Stimulated activated CD8-positive, alpha-beta memory T cell treated with anti-CD3 and anti-CD28 coated beads, Interleukin-7, amount 100 ng/mL, for 4 hours (primary cell): ENCODE data around the gene PAIP2.
"Not testable (repeated sequence)": the region's sequence is repeated elsewhere in the genome, so short reads cannot be mapped to it uniquely, and the experiment has no call there.

Experiments
- DNase-seq, 2 donors: peaks; one replicate each; pipeline ENCODE4 v3.0.0-alpha.2; 2020; ENCODE audit warnings: low read depth in 2 of 2

Gene PAIP2

DNA sequence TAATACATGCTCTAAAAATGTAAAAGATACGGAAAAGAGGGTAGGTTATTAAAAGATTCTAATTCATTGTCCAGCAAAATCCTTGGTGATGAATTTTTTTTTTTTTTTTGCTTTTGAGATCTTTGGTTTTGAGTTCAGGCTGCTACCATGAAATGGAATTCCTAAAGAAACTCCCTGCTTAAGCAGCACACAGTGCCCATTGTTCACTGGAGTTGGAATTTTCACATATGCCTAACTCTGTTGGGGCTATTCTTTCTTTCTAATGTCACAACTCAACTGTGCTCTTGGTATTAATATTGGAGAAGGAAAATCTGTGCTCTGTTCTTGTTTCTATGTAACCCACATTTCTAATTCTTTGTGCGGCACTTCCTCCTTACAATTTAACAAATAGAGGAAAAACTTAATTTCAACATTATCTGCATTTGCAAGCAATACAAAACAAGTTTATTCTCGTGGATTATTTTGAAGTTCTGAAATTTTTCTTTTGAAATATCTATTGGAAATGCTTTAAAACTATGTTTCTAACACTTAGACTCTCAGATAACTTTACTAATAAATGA, 26.5 kb upstream of the PAIP2 start:
- no peak for DNase-seq

DNA sequence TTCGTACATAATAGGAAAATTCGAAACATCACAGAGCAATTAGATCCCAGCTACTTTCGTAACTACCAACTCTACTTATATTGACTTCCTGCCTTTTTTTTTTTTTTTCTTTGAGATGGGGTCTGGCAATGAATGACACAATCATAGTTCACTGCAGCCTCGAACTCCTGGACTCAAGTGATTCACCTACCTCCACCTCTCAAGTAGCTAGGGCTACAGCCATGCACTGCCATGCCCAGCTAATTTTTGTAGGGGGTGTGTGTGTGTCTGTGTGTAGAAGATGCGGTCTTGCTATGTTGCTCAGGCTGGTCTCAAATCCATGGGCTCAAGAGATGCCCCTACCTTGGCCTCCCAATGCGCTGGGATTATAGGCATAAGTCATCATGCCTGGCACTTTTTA, 5.8 kb upstream of the PAIP2 start:
- no peak for DNase-seq

DNA sequence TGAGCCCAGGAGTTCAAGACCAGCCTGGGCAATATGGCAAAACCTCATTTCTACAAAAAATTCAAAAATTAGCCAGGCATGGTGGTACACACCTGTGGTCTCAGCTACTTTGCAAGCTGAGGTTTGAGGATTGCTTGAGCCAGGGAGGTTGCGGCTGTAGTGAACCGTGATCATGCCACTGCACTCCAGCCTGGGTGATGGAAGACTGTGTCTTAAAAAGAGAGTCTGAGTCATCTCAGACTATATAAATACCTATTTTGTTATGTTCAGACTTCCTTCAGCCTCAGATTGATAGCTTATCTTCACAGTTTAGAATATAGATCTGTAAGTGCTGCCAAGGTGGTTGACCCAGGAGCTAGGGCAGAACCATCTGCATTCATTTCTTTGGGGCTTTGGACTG, 1.6 kb upstream of the PAIP2 start:
- no peak for DNase-seq

DNA sequence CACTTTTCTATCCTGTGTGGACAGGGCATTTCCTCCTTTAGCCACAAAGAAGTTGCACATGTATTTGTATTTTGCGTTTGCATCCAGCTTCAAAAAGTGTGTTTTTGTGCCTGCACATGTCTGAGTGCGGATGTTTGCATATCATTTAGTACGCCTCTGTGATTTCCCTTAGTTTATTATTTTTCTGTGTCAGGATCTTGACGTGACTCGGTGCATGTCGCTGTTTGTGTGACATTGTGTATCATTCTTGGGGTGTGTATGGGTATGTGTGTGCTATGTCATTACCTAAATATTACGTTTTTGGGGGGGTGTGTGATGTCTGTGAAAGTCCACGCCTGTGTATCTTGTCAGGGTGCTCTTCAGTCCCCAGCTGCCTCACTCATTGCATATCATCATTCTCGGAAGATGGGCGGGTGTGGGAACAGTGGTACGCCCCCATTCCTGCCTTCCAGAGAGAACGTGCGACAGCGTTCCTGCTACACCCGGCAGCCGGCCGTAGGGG, 416 bp upstream of the PAIP2 start:
- DNase-seq = no peak

DNA sequence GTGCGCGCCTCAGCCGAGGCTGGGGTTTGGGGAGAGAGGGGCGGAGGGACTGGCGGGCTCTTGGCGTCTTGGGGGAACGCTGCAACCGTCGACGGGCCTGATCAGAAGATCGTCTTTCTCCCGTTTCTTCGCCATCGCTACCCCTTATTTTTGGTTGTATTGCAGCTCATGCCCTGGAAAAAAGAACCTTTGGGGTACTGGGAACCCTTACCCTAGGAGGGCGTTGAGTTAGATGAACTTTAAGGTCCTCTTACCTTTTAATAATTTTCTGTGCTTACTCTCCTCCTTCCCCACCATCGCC, 719 bp downstream of the PAIP2 start:
- peak; percentile 64 to 78 for DNase-seq

DNA sequence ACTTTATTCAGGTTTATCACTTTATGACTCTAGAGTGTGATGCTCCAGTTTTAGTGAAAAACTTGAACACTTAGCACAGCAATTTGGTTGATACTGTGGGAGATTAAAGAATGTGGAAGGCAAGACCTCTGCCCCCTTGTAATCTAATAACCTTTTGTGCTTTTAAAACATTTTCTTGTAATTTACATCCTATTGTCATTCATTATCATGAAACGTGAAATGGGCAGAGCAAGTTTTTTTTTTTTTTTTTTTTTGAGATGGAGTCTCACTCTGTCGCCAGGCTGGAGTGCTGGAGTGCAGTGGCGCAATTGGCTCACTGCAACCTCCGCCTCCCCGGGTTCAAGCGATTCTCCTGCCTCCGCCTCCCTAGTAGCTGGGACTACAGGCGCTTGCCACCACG, 1.8 kb downstream of the PAIP2 start:
- DNase-seq = no peak

DNA sequence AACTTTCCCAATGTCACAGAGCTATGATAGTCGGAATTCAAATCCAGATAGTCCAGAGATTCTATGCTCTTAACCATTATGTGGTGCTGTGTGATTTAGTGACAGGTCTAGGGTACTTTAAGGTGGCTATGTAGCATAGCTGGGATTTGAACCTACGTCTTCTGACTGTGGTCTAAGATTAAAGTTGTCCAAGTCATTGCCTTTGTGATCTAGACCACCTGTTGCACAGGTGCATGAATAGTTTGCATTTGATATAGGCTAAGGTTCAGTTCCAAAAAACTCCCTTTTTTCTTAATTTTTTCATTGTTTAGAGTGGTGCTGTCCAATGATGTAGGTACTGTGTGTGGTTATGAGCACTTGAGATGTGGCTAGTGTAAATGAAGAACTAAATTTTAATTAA, 2.5 kb downstream of the PAIP2 start:
- DNase-seq = no peak

DNA sequence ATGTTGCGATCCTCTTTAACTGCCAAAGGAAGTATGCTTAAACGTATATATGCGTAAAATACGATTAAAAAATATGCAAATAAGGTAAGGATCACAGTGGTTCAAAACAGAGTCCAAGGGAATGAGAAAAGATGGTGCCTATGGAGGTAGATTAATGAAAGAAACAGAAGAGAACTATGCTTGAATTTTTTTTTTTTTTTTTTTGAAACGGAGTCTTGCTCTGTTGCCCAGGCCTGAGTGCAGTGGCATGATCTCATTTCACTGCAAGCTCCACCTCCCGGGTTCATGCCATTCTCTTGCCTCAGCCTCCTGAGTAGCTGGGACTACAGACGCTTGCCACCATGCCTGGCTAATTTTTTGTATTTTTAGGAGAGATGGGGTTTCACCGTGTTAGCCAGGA, 3.8 kb downstream of the PAIP2 start:
- not testable (repeated sequence) for DNase-seq

DNA sequence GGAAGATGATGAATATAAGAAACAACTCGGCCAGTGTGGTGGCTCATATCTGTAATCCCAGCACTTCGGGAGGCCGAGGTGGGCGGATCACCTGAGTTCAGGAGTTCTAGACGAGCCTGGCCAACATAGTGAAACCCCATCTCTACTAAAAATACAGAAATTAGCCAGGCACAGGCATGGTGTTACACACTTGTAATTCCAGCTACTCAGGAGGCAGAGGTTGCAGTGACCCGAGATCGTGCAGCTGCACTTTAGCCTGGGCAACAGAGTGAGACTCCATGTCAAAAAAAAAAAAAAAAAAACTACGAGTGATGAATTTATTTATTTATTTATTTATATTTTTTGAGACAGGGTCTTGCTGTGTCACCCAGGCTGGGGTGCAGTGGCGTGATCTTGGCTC, 6.2 kb downstream of the PAIP2 start:
- DNase-seq = not testable (repeated sequence)

DNA sequence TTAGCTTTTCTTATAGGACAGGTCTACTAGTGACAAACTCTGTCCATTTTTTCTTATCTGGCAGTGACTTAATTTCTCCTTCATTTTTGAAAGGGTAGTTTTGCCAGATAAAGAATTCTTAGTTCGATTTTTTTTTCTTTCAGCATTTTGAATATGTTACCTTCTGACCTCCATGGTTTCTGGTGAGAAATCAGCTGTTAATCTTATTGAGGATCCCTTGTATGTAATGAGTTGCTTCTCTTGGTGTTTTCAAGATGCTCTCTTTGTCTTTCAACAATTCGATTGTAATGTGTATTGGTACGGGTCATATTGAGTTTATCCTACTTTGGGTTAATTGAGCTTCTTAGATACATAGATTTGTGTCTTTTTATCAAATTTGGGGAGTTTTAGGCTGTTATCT, 12.5 kb downstream of the PAIP2 start:
- DNase-seq = no peak

DNA sequence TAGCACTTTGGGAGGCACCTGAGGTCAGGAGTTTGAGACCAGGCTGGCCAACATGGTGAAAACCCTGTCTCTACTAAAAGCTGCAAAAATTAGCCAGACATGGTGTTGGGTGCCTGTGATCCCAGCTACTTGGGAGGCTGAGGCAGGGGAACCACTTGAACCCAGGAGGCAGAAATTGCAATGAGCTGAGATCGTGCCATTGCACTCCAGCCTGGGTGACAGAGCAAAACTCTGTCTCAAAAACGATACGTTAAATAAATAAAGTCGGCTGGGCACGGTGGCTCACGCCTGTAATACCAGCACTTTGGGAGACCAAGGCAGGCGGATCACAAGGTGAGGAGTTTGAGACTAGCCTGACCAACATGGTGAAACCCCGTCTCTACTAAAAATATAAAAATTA, 14.2 kb downstream of the PAIP2 start:
- DNase-seq = not testable (repeated sequence)

DNA sequence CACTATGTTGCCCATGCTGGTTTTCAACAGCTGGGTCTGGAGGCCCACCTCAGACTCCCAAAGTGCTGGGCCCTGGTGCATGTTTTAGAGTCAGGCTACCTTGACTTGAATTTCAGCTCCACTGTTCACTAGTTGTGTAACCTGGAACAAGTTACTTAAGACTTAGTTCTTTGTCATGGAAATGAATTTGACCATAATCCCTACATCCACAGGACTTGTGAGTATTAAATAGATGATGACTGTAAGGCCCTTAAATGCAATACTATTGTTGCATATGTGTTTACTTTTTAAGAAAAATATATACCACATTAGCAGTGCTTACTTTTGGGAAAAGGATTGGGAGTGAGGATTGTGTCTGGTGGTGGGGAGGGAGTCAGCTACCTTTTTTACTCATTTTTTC, 16.4 kb downstream of the PAIP2 start:
- no peak for DNase-seq

DNA sequence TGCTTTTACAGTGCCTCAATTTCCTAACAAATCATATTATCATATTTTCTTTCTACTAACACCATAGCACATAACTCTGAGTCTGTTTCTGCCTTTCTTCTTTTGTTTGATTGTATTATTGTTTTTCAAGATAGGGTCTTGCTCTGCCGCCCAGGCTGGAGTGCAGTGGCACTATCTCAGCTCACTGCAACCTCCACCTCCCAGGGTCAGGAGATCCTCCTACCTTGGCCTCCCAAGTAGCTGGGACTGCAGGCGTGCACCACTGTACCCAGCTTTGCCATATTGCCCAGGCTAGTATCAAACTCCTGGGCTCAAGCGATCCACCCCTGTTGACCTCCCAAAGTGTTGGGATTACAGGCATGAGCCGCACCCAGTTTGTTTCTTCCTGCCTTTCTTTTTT, 18.7 kb downstream of the PAIP2 start:
- DNase-seq = no peak

DNA sequence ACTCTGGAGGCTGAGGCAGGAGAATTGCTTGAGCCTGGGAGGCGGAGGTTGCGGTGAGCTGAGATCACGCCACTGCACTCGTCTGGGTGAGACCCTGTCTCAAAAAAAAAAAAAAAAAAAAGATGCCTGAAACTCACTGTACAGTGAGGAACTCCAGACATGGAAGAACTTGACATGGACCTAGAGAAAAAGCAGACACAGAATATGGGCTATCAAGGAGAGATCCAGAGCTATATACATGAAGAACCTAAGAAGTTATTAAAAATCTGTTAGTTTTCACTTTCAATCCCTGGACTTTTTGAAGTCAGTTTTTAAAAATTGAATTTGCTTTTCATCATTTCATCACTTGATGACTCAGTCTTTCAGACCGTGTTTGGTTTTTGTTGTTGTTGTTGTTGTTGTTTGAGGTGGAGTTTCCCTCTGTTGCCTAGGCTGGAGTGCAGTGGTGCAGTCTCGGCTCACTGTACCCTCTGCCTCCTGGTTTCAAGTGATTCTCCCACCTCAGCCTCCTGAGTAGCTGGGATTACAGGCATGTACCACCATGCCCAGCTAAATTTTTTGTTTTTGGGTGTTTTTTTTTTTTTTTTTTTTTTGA, 20.3 kb downstream of the PAIP2 start:
- DNase-seq = no peak

DNA sequence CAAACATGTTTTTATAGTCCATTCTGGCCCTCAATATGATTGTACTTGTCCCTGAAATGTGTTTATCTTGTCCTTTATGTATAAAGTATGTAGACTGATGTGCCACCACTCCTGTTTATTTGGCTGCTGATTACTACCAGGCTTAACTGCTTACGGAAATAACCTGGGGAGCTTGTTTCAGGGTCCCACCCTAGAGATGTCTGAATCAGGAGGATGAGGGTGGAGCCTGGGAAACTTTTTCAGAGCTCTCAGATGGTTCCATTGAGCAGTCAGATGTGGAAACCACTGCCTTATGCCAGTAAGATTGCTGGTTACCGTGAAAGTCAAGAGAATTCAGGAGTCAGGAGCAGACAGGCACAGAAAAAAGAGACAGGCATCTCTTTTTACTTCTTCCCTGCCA, 22.3 kb downstream of the PAIP2 start:
- no peak for DNase-seq

DNA sequence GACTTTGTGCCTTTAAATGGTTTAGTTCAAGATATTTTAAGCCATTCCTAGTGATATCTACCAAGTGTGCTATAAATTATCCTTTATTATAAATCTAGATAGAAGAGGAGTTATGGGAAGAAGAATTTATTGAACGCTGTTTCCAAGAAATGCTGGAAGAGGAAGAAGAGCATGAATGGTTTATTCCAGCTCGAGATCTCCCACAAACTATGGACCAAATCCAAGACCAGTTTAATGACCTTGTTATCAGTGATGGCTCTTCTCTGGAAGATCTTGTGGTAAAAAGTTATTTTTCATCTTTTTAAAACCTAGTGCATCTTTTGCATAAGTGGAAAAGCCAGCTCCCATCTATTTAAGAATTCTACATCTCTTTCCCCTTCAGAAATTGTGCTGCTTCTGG, 22.8 kb downstream of the PAIP2 start:
- no peak for DNase-seq

DNA sequence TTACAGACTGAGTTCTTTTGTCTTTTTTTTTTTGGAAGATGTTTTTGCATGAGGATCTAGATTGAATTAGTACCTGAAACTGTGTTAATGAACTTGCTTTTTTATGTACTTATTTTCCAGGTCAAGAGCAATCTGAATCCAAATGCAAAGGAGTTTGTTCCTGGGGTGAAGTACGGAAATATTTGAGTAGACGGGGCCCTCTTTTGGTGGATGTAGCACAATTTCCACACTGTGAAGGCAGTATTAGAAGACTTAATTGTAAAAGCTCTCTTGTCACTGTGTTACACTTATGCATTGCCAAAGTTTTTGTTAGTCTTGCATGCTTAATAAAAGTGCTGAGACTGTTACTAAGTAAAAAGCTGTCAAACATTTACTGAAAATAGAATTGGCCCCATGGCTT, 27.0 kb downstream of the PAIP2 start:
- no peak for DNase-seq

DNA sequence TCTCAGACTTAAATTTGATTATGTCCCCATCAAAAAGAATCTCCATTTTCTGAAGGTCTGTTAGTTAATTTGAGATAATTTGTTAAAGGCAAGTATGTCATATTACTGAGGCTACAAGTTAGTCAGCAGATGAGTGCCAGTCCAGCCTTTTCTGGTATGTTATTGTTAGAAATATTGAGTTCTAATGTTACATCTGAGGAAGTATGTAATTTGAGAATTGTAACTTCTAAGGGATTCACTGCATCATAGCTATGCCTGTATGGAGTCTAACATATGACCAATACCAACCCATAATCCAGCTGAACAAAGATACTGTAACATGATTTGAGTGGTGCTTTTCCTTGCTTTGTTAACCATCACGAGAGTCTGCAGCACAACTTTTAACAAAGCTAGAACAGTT, 27.5 kb downstream of the PAIP2 start:
- DNase-seq = no peak

DNA sequence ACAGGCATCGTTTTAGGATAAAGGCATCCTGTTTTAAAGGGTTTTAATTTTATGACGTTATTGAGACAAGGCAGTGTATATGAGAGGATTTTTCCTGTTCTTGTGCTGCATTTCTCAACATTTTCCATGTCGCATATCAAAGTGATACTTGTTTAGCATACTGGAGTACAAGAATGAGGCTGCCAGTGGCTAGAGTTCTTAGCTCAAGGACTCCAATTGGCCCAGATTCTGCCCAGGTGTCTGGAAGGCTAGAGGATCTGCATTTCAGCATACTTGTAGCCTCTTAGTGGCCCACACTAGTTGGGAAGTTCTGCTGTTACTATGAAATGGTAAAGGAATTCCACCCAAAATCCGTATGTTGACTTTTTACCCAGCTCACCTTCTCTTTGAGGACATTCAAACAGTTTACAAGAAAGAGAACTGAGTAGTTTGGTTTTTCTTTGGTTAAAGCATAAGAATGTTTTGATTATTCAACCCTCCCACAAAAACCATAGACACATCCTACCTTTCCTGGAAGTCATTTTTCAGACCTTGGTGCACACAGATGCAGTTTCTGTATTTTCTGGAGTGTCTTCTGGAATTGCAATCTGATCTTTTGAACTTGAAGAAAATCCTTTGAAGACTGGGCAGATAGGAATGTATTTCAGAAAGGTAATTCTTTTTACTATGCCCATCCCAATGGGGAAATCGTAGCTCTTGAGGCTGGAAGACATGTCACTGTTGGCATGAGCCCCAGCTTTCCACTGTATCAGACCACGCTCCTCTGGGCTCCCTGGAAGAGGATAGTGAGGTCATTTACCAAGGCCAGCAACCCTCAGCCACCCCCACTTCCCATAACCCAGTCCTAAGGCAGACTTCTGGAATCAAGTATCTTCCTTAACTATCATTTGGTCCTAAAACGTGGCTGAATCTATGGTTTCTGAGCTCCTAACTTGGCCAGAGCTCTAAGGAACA, 30.1 kb downstream of the PAIP2 start:
- DNase-seq = no peak

DNA sequence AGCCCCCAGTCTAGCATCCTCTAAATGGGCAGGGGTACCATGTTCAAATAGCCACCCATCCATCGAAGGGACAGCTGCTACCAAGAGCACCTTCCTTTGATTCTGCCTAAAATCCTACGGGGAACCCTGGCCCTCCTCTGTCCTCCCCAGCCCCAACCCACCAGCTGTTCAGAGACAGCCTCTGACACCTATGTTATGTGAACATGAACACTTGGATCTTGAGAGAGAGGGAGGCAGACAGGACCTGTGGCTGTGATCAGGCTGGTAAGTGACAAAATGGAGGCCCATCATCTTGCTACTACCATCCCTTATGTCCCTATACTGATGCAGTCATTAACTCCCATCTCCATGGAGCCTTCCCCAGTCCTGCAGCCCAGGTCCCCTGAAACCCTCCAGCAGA, 33.3 kb downstream of the PAIP2 start:
- no peak for DNase-seq

DNA sequence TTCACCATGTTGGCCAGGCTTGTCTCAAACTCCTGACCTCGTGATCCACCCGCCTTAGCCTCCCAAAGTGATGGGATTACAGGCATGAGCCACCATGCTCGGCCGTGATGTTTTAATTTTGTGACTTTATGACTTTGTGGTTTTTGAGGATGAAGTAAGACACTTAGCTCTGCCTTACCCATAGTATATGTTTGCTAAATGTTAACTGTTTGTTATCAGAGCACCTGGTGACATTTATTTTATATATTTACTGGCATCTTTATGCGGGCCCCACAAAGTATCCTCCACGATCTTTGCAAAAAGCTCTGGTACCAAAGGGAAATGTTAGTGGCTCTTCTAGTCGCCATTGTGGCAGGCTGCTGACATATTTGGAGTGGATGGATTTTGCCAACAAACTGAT, 34.7 kb downstream of the PAIP2 start:
- no peak for DNase-seq

DNA sequence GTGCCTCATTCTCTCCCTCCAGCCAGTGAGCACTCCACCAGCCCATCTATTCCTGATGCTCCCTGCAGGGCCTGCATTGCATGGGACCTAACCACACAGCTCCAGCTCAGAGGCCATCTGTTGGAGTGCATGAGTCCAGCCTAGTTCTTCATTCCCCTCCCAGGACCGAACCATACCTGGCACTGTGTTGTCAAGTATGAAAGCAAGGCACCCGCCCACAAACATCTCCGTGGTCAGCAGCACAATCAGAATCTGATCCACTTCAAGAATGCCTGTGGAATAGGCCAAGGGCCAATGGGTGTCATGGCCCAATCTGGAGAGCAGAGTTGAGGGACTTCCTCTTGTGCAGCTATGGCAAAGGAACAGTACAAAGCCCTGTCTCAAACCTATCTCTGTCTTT, 35.6 kb downstream of the PAIP2 start:
- DNase-seq = no peak
